ENCODE results near the gene CDKL5. TPM values are rescaled to one million over a fixed set of nuclear protein-coding genes. Genes with fewer than 3 reads are reported as not detected.

CDKL5 gene
- total RNA-seq, 1 experiment from 2014 or later, result 7.0 TPM

DNA sequence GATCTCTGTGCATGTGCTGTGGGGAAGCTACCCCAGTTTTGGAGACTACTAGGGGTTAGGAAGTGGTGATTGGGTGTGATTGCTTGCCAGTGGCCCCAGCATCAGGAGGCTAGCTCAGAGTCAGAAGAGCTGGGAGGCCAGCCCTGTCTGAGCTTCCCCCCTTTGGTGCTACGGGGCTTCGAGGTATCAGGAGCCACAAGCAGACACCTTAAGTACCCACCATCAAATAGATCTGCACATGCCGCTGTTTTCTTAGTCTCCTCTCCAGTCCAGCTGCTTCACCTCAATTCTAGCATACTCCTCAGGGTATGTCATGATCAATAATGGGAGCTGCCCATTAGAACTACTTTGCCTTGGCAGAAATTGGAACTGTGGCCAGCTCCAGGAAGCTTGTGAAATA is 271.2 kb downstream of the CDKL5 start:
- H3K4me3 ChIP-seq (ENCODE audit: insufficient read depth, low read depth, low read length), result no peak overlapping the region
- H3K36me3 ChIP-seq (replicated peaks; ENCODE audit: control insufficient read depth, insufficient read depth, low read length), result no peaks in the 10 kb centered on the region
- H3K27me3 ChIP-seq (ENCODE audit: control insufficient read depth, insufficient read depth, low read length), result no peaks in the 10 kb centered on the region
- DNase-seq, result no peak

DNA sequence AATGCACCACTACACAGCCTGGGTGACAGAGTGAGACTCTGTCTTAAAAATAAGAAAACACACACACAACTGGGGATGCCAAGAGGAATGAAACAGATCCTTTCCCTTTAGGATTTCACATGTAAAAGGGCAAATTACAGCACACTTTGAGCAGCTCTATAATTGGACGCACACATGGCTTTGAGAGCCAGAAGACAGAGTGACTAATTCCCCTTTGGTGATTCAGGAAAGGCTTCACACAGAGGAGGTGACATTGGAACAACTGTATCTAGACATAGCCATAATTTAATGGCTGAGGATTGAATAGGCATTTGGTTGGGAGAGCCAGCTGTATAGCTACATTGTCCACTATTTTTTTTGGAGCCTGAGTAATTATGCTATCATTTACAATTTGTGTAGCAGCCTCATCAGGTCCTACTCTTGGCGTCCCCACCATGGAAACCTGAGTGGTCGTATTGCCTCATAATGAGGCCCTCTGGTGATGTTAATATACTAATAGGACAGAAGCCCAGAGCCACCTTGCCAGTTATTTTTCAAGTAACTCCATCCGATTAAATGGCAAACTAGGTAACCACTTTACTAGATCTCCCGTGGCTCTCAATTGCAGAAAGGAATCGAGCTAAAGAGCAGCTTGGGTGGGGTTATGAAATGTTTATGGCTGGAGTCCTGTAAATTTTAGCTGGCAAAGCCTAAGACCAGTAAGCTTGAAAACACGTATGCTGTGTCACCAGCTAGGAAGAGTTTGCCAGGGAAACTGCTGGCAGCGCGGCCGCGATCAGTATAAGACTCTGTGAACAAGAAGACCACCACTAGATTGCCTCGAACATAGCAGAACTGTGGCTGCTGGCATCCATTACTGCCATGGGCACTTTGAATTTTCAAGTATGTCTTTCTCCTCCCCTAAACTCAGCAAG is 273.6 kb downstream of the CDKL5 start:
- Histone ChIP-seq H3K4me3 (ENCODE audit: insufficient read depth, low read depth, low read length) (no peak overlapping the region), H3K27me3 (ENCODE audit: control insufficient read depth, insufficient read depth, low read length) (no peaks in the 10 kb centered on the region), H3K36me3 (replicated peaks; ENCODE audit: control insufficient read depth, insufficient read depth, low read length) (no peaks in the 10 kb centered on the region)
- no peak for DNase-seq

GRCh38 chrX:18701621-18702361 is 276.4 kb downstream of the CDKL5 start:
- no peaks in the 10 kb centered on the region for H3K36me3 ChIP-seq (replicated peaks; ENCODE audit: control insufficient read depth, insufficient read depth, low read length)
- DNase-seq, result no peak
- no peaks in the 10 kb centered on the region for H3K27me3 ChIP-seq (ENCODE audit: control insufficient read depth, insufficient read depth, low read length)
- H3K4me3 ChIP-seq (ENCODE audit: insufficient read depth, low read depth, low read length), result no peak overlapping the region

DNA sequence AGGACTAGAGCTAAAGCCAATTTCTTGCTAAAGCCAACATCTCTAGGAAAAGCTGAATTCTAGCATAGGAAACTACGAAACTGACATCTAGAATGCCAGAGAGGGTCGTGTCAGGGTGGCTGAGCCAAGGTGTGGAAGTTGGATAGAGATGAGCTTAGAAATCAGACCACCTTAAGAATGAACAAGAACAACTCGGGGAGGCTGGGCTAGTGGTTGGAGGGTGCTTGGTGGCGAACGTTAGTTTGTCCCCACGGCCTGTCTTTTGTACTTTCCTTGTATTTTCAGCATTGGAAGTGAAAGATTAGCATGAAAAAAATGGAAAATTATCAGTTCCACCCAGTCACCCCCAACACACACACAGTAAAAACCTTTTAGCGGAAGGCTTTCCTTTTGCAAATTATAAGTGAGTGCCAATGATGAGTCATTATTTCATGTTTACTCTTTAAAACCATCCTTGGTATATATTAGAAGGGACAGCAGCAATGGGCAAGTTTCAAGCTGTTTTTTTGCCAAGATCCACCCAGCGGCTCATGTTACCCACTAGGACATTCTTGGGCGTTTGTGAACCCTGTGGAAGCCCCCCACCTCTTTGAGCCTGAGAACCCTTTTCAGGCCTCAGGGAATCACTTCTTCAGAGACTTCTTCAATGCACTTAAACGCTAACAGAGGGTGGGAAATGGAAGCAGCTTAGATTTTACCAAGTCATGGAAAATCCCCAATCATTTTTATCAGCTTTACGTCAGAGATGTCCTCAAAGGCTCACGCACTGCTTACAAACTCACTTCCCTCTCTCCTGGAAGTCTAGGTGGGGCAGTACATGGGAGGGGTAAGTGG is 277.2 kb downstream of the CDKL5 start:
- Histone ChIP-seq H3K36me3 (replicated peaks; ENCODE audit: control insufficient read depth, insufficient read depth, low read length) (no peaks in the 10 kb centered on the region), H3K27me3 (ENCODE audit: control insufficient read depth, insufficient read depth, low read length) (no peaks in the 10 kb centered on the region), H3K4me3 (ENCODE audit: insufficient read depth, low read depth, low read length) (no peak overlapping the region)
- no peak for DNase-seq

Other genes with a start within 250 kb of the CDKL5 start
- not detected in 2 replicates for gene BEND2, start 204.7 kb upstream of the CDKL5 start, total RNA-seq (2014; rRNA removed; shearing (Covaris generic))
- 11.1 and 13.5 TPM in 2 replicates for gene SCML2, start 70.9 kb upstream of the CDKL5 start, total RNA-seq (2014; rRNA removed; shearing (Covaris generic))
- gene RS1, start 246.5 kb downstream of the CDKL5 start, total RNA-seq (2014; rRNA removed; shearing (Covaris generic)), result not detected in 2 replicates